ENCODE measurements around the gene TOR1AIP1. TPM values are rescaled to one million over a fixed set of nuclear protein-coding genes. Genes with fewer than 3 reads are reported as not detected.

The TOR1AIP1 gene
- total RNA-seq, 1 experiment from 2014 or later, result 23.5 TPM

GRCh38 chr1:179871940-179872339 is 10.1 kb upstream of the TOR1AIP1 start:
- intact Hi-C loops (cut with micrococcal nuclease; ENCODE audit: unreplicated experiment), result no loop called here
- Histone ChIP-seq H4K20me1 (ENCODE audit: insufficient read depth) (peaks cover 96% of the 10 kb centered on the region), H3K4me2 (no peak overlapping the region), H3K9me2 (ENCODE audit: insufficient read depth) (no peaks in the 10 kb centered on the region), H3K27ac (no peak overlapping the region), H3K27me3 (ENCODE audit: insufficient read depth, low read depth) (no peaks in the 10 kb centered on the region), H3K4me3 (no peak overlapping the region), H3K79me2 (ENCODE audit: low read depth) (peaks cover 93% of the 10 kb centered on the region), H2AFZ (no peak overlapping the region), H3F3A (ENCODE audit: insufficient read depth, low read depth) (peaks cover 16% of the 10 kb centered on the region), H3K4me1 (replicated peaks; ENCODE audit: insufficient read depth) (peaks cover 19% of the 10 kb centered on the region), H3K9me3 (ENCODE audit: insufficient read depth, low read depth) (no peaks in the 10 kb centered on the region), H3K36me3 (ENCODE audit: low read depth) (peaks cover 66% of the 10 kb centered on the region)
- no peak for DNase-seq
- no TSS peak for BruUV-seq (replicated peaks)
- TF ChIP-seq EZH2 (IDR thresholded peaks at IDR 0.05; ENCODE audit: low read depth) (no peak), CTCF (conservative IDR thresholded peaks at IDR 0.05) (no peak)
- ChIA-PET CTCF (no interaction called here), POLR2A (ENCODE audit: unreplicated experiment) (interaction anchor here (0.5 to 0.7 kb wide), 2 partner anchors 172 to 279 kb away, joined by 4 to 7 read pairs; no protein-coding TSS in a partner anchor)

GRCh38 chr1:179872558-179872957 is 9.5 kb upstream of the TOR1AIP1 start:
- Histone ChIP-seq H3K9me2 (ENCODE audit: insufficient read depth) (no peaks in the 10 kb centered on the region), H2AFZ (no peak overlapping the region), H3K4me2 (no peak overlapping the region), H4K20me1 (ENCODE audit: insufficient read depth) (peaks cover 89% of the 10 kb centered on the region), H3F3A (ENCODE audit: insufficient read depth, low read depth) (peaks cover 16% of the 10 kb centered on the region), H3K9me3 (ENCODE audit: insufficient read depth, low read depth) (no peaks in the 10 kb centered on the region), H3K4me3 (no peak overlapping the region), H3K27me3 (ENCODE audit: insufficient read depth, low read depth) (no peaks in the 10 kb centered on the region), H3K36me3 (ENCODE audit: low read depth) (peaks cover 62% of the 10 kb centered on the region), H3K4me1 (replicated peaks; ENCODE audit: insufficient read depth) (peaks cover 19% of the 10 kb centered on the region), H3K27ac (no peak overlapping the region), H3K79me2 (ENCODE audit: low read depth) (peaks cover 93% of the 10 kb centered on the region)
- intact Hi-C loops (cut with micrococcal nuclease; ENCODE audit: unreplicated experiment), result no loop called here
- ChIA-PET POLR2A (ENCODE audit: unreplicated experiment) (interaction anchor here (0.7 kb wide), 1 partner anchor 171 kb away, joined by 7 read pairs; no protein-coding TSS in a partner anchor), CTCF (no interaction called here)
- TF ChIP-seq EZH2 (IDR thresholded peaks at IDR 0.05; ENCODE audit: low read depth) (no peak), CTCF (conservative IDR thresholded peaks at IDR 0.05) (no peak)
- BruUV-seq (replicated peaks), result no TSS peak
- no peak for DNase-seq

GRCh38 chr1:179873438-179873851 is 8.6 kb upstream of the TOR1AIP1 start:
- Histone ChIP-seq H2AFZ (no peak overlapping the region), H3K9me3 (ENCODE audit: insufficient read depth, low read depth) (no peaks in the 10 kb centered on the region), H4K20me1 (ENCODE audit: insufficient read depth) (peaks cover 81% of the 10 kb centered on the region), H3K27ac (no peak overlapping the region), H3K27me3 (ENCODE audit: insufficient read depth, low read depth) (no peaks in the 10 kb centered on the region), H3K4me2 (no peak overlapping the region), H3K79me2 (ENCODE audit: low read depth) (peaks cover 85% of the 10 kb centered on the region), H3K9me2 (ENCODE audit: insufficient read depth) (no peaks in the 10 kb centered on the region), H3K36me3 (ENCODE audit: low read depth) (peaks cover 58% of the 10 kb centered on the region), H3K4me1 (replicated peaks; ENCODE audit: insufficient read depth) (peaks cover 19% of the 10 kb centered on the region), H3F3A (ENCODE audit: insufficient read depth, low read depth) (peaks cover 16% of the 10 kb centered on the region), H3K4me3 (no peak overlapping the region)
- TF ChIP-seq EZH2 (IDR thresholded peaks at IDR 0.05; ENCODE audit: low read depth), result no peak
- TF ChIP-seq CTCF (conservative IDR thresholded peaks at IDR 0.05), result no peak
- no peak for DNase-seq
- POLR2A ChIA-PET (ENCODE audit: unreplicated experiment), result interaction anchor here (0.5 kb wide), 1 partner anchor 12 kb away, joined by 4 read pairs; no protein-coding TSS in a partner anchor
- intact Hi-C loops (cut with micrococcal nuclease; ENCODE audit: unreplicated experiment), result no loop called here
- CTCF ChIA-PET, result no interaction called here
- no TSS peak for BruUV-seq (replicated peaks)
